IMR-90 (cell line): Measurements from ENCODE around the gene CKAP4.

Source experiments
- BHLHE40 ChIP-seq: fragments of 150-350 bp; IDR thresholded peaks from 2 replicates; pipeline ENCODE4 v1.6.1; 2016; ENCODE audit warnings: mild to moderate bottlenecking, low read depth, low read length
- CHD1 ChIP-seq: IDR thresholded peaks from 2 replicates; pipeline ENCODE4 v1.6.1; 2012; ENCODE audit warnings: low read depth, low read length, improper control_type of control experiment
- FOS ChIP-seq: fragments of 150-350 bp; IDR thresholded peaks from 2 replicates; pipeline ENCODE4 v1.6.1; 2016; ENCODE audit warnings: low read depth, low read length
- POLR2A ChIP-seq: IDR thresholded peaks from 2 replicates; pipeline ENCODE4 v1.6.1; 2012; ENCODE audit warnings: mild to moderate bottlenecking, low read depth, low read length
- RAD21 ChIP-seq: IDR thresholded peaks from 2 replicates; pipeline ENCODE4 v1.6.1; 2012; ENCODE audit warnings: low read length, improper control_type of control experiment
- SMC3 ChIP-seq: fragments of 150-350 bp; IDR thresholded peaks from 2 replicates; pipeline ENCODE4 v1.6.1; 2016; ENCODE audit warnings: low read depth, mild to moderate bottlenecking, antibody characterized with exemption, low read length, moderate library complexity
- TF ChIP-seq, protein P1 (sequence below): conservative IDR thresholded peaks from 2 replicates; pipeline ENCODE4 v1.5.1; 2012; ENCODE audit warnings: mild to moderate bottlenecking, low read depth, low read length, improper control_type of control experiment
- TF ChIP-seq, protein P2 (sequence below): fragments of 150-350 bp; IDR thresholded peaks from 2 replicates; pipeline ENCODE4 v1.6.1; 2017; ENCODE audit warnings: mild to moderate bottlenecking, antibody characterized with exemption, low read length, low read depth

DNA sequence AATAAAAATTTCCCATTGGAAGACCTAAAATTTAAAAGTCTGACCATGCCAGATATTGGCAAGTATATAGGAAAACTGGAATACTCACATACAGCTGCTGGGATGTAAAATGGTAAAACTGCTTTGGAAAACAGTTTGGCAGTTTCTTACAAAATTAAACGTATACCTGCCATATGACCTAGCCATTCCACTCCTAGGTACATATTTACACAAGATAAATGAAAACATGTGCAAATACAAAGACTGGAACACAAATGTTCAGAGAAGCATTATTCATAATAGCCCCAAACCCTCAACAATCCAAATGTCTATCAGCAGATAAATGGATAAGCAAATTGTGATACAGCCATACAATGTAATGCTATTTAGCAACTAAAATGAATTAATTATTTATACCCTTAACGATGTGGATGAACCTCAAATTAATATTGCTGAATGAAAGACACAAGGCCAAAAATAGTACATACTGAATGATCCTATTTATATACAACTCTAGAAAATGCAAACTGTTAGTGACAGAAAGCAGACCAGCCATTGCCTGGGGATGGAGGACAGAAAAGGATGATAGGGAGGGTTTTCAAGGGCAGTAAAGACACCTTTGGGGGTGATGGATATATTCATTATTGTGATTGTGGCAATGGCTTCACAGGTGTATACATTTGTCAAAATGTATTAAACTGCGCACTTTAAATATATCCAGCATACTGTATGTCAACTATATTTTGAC is 33.4 kb upstream of the CKAP4 start:
- TF ChIP-seq RAD21 (no peak), BHLHE40 (no peak), FOS (no peak), SMC3 (no peak), POLR2A (no peak), CHD1 (no peak)
- TF ChIP-seq, protein P1, sequence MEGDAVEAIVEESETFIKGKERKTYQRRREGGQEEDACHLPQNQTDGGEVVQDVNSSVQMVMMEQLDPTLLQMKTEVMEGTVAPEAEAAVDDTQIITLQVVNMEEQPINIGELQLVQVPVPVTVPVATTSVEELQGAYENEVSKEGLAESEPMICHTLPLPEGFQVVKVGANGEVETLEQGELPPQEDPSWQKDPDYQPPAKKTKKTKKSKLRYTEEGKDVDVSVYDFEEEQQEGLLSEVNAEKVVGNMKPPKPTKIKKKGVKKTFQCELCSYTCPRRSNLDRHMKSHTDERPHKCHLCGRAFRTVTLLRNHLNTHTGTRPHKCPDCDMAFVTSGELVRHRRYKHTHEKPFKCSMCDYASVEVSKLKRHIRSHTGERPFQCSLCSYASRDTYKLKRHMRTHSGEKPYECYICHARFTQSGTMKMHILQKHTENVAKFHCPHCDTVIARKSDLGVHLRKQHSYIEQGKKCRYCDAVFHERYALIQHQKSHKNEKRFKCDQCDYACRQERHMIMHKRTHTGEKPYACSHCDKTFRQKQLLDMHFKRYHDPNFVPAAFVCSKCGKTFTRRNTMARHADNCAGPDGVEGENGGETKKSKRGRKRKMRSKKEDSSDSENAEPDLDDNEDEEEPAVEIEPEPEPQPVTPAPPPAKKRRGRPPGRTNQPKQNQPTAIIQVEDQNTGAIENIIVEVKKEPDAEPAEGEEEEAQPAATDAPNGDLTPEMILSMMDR: no peak
- TF ChIP-seq, protein P2, sequence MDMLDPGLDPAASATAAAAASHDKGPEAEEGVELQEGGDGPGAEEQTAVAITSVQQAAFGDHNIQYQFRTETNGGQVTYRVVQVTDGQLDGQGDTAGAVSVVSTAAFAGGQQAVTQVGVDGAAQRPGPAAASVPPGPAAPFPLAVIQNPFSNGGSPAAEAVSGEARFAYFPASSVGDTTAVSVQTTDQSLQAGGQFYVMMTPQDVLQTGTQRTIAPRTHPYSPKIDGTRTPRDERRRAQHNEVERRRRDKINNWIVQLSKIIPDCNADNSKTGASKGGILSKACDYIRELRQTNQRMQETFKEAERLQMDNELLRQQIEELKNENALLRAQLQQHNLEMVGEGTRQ: no peak
